GM12878 (cell line): Measurements from ENCODE around the gene COL23A1. TPM values are rescaled to one million over a fixed set of nuclear protein-coding genes. Genes with fewer than 3 reads are reported as not detected.

ENCODE experiments used
- ATAC-seq: fragments of 200-7000 bp; cut with Tn5 transposase; 3 replicates; pipeline ENCODE4 v1.9.1; 2020; ENCODE audit warnings: mild to moderate bottlenecking, moderate library complexity
- BruUV-seq: library from RNA; stranded (reverse); fragments of 400-500 nt; replicated peaks from 2 replicates; lab custom pipeline; 2021; lab: Mats Ljungman, UMichigan
- CTCF ChIA-PET: fragments of 300-600 bp; sonication (Branson Sonifier 250); formaldehyde crosslinking; extraction: SDS; loops from one replicate; lab custom pipeline; 2021; ENCODE audit warnings: inconsistent platforms; lab: Yijun Ruan, JAX
- POLR2A ChIA-PET: fragments of 350-600 bp; formaldehyde crosslinking; extraction: SDS; loops from one replicate; lab custom pipeline; 2021; ENCODE audit warnings: inconsistent platforms; lab: Charles Lee
- RAD21 ChIA-PET: fragments of 300-600 bp; sonication (Branson Sonifier 250); formaldehyde crosslinking; loops from one replicate; lab custom pipeline; 2023; ENCODE audit warnings: antibody characterized with exemption; ENCODE audit not compliant: unreplicated experiment; lab: Charles Lee
- SMC1A ChIA-PET: fragments of 300-600 bp; sonication (Branson Sonifier 250); formaldehyde crosslinking; loops from one replicate; lab custom pipeline; 2023; ENCODE audit not compliant: unreplicated experiment, uncharacterized antibody; lab: Charles Lee
- DNase-seq: peaks from one replicate; pipeline ENCODE4 v3.0.0-alpha.2; 2011; ENCODE audit warnings: low read depth, low spot score
- FAIRE-seq: peaks from 3 replicates; lab custom pipeline; 2011; peaks lifted over from hg19 to GRCh38; lab: Jason Lieb, UNC
- H2AFZ ChIP-seq: 2 replicates; pipeline ENCODE4 v1.6.0; 2011; ENCODE audit warnings: low read depth, low read length, control low read depth; ENCODE audit not compliant: control insufficient read depth
- H3K27ac ChIP-seq: 2 replicates; pipeline ENCODE4 v1.5.1; 2011; ENCODE audit warnings: control low read depth; ENCODE audit not compliant: control insufficient read depth, insufficient read depth
- H3K27me3 ChIP-seq, 2 experiments: replicated peaks in 1 of 2; 2 replicates each; pipeline versions ENCODE4 v1.6.0 to v1.6.1; 2011; ENCODE audit warnings: low read length in 1 of 2; ENCODE audit not compliant: control insufficient read depth in 2 of 2, insufficient read depth in 2 of 2
- H3K36me3 ChIP-seq, 2 experiments: 2 replicates each; pipeline ENCODE4 v1.5.1; 2011; ENCODE audit warnings: low read length in 1 of 2; ENCODE audit not compliant: control insufficient read depth in 2 of 2, insufficient read depth in 2 of 2
- H3K4me1 ChIP-seq: 2 replicates; pipeline ENCODE4 v1.6.1; 2011; ENCODE audit warnings: mild to moderate bottlenecking, low read length, moderate library complexity, mixed read lengths; ENCODE audit not compliant: control insufficient read depth, insufficient read depth
- H3K4me2 ChIP-seq: 2 replicates; pipeline ENCODE4 v1.6.0; 2011; ENCODE audit warnings: control low read depth; ENCODE audit not compliant: control insufficient read depth, insufficient read depth
- H3K4me3 ChIP-seq: fragments of 200-600 bp; sonication (generic); 2 replicates; pipeline ENCODE4 v1.5.1; 2016
- H3K79me2 ChIP-seq: 2 replicates; pipeline ENCODE4 v1.6.0; 2011; ENCODE audit warnings: low read length; ENCODE audit not compliant: control insufficient read depth, insufficient read depth
- H3K9ac ChIP-seq: 2 replicates; pipeline ENCODE4 v1.8.0; 2011; ENCODE audit warnings: low read length, control low read depth, mixed read lengths; ENCODE audit not compliant: control insufficient read depth, insufficient read depth
- H3K9me3 ChIP-seq: replicated peaks from 3 replicates; pipeline ENCODE4 v1.5.1; 2011; ENCODE audit warnings: mild to moderate bottlenecking, low read length; ENCODE audit not compliant: control insufficient read depth, insufficient read depth
- H4K20me1 ChIP-seq: 2 replicates; pipeline ENCODE4 v1.6.0; 2011; ENCODE audit not compliant: control insufficient read depth, insufficient read depth
- CHD1 ChIP-seq: IDR thresholded peaks from 2 replicates; pipeline ENCODE4 v1.6.1; 2012; ENCODE audit warnings: low read depth, low read length, improper control_type of control experiment
- CHD2 ChIP-seq: IDR thresholded peaks from 2 replicates; pipeline ENCODE4 v1.6.1; 2011; ENCODE audit warnings: low read depth, low read length, improper control_type of control experiment, borderline replicate concordance
- FOXK2 ChIP-seq: fragments of 450-650 bp; IDR thresholded peaks from 2 replicates; pipeline ENCODE4 v1.6.1; 2017; ENCODE audit warnings: mild to moderate bottlenecking, moderate library complexity
- HDAC2 ChIP-seq: fragments of 200-600 bp; sonication (generic); IDR thresholded peaks from 2 replicates; pipeline ENCODE4 v1.6.1; 2017
- IKZF1 ChIP-seq: fragments of 450-650 bp; conservative IDR thresholded peaks from 2 replicates; pipeline ENCODE4 v1.6.1; 2017; ENCODE audit warnings: antibody characterized with exemption, mild to moderate bottlenecking
- JUNB ChIP-seq: IDR thresholded peaks from 2 replicates; pipeline ENCODE4 v1.6.1; 2016; ENCODE audit warnings: antibody characterized with exemption, mild to moderate bottlenecking
- LARP7 ChIP-seq: fragments of 450-650 bp; IDR thresholded peaks from 2 replicates; pipeline ENCODE4 v1.6.1; 2017; ENCODE audit warnings: mild to moderate bottlenecking
- NFIC ChIP-seq: IDR thresholded peaks from 2 replicates; pipeline ENCODE4 v1.6.1; 2012; ENCODE audit warnings: low read depth, mild to moderate bottlenecking, inconsistent platforms, low read length, moderate library complexity
- PAX8 ChIP-seq: fragments of 450-650 bp; IDR thresholded peaks from 2 replicates; pipeline ENCODE4 v1.6.1; 2017; ENCODE audit warnings: mild to moderate bottlenecking, moderate library complexity
- POLR2AphosphoS2 ChIP-seq: IDR thresholded peaks from 2 replicates; pipeline ENCODE4 v1.6.1; 2011; ENCODE audit warnings: low read depth, mild to moderate bottlenecking, low read length, improper control_type of control experiment, moderate library complexity
- RELA ChIP-seq: fragments of 450-650 bp; IDR thresholded peaks from 2 replicates; pipeline ENCODE4 v1.8.0; 2014; ENCODE audit warnings: borderline replicate concordance; ENCODE audit not compliant: partially characterized antibody
- SP1 ChIP-seq: IDR thresholded peaks from one replicate; pipeline ENCODE4 v1.6.1; 2011; ENCODE audit warnings: low read depth, low read length
- SREBF2 ChIP-seq: IDR thresholded peaks from 2 replicates; pipeline ENCODE4 v1.6.1; 2012; ENCODE audit warnings: mild to moderate bottlenecking, low read length
- SUPT20H ChIP-seq: IDR thresholded peaks from 2 replicates; pipeline ENCODE4 v1.6.1; 2011; ENCODE audit warnings: low read depth, mild to moderate bottlenecking, low read length, moderate library complexity, borderline replicate concordance; ENCODE audit not compliant: control insufficient read depth
- SUZ12 ChIP-seq: fragments of 200-600 bp; sonication (generic); IDR thresholded peaks from one replicate; pipeline ENCODE4 v1.6.1; 2018; ENCODE audit warnings: antibody characterized with exemption, mild to moderate bottlenecking; ENCODE audit not compliant: unreplicated experiment
- TARDBP ChIP-seq: IDR thresholded peaks from 2 replicates; pipeline ENCODE4 v1.6.1; 2016; ENCODE audit warnings: borderline replicate concordance
- YBX1 ChIP-seq: fragments of 450-650 bp; IDR thresholded peaks from 2 replicates; pipeline ENCODE4 v1.6.1; 2016; ENCODE audit warnings: antibody characterized with exemption
- ZNF207 ChIP-seq: fragments of 450-650 bp; IDR thresholded peaks from 2 replicates; pipeline ENCODE4 v1.6.1; 2014; ENCODE audit warnings: antibody characterized with exemption, mild to moderate bottlenecking, borderline replicate concordance
- ZNF274 ChIP-seq: IDR thresholded peaks from one replicate; pipeline ENCODE4 v1.8.0; 2011; ENCODE audit not compliant: insufficient read length, insufficient read depth
- ZNF622 ChIP-seq: fragments of 450-650 bp; IDR thresholded peaks from 2 replicates; pipeline ENCODE4 v1.6.1; 2017; ENCODE audit warnings: mild to moderate bottlenecking, inconsistent platforms
- WGBS: methylation state at CpG from one replicate; pipeline ENCODE4 v1.1.6; 2016; ENCODE audit warnings: low lambda C conversion rate; ENCODE audit not compliant: insufficient replicate concordance, insufficient coverage; ENCODE audit errors: missing lambda C conversion rate; 5-methylcytosine and 5-hydroxymethylcytosine counted together
- in situ Hi-C: fragments of 300-500 bp; cut with MboI; formaldehyde crosslinking; loops from 9 replicates; pipeline ENCODE4 v1.14.3; 2018; ENCODE audit warnings: mixed read lengths
- intact Hi-C: fragments of 100-400 bp; cut with micrococcal nuclease; formaldehyde crosslinking; loops from one replicate; pipeline ENCODE4 v1.14.2; 2022; ENCODE audit not compliant: unreplicated experiment
- polyA plus RNA-seq, 11 experiments: library from polyadenylated mRNA; depleted of rRNA in 4 of 11; unstranded in 6 of 11; stranded (reverse) in 5 of 11; fragments of >200 nt; fragmentation: Nextera tagmentation in 4 of 11; fragmentation: Illumina TruSeq in 1 of 11; extraction: Ambion mirVana in 4 of 11; extraction: Trizol in 1 of 11; gene quantifications; 1 replicate in 1 of 11; 2 replicates in 10 of 11; pipeline versions ENCODE4 v1.2.1 to v1.2.3, GENCODE V29; 2011 to 2016; ENCODE audit warnings: inconsistent platforms in 2 of 11, missing spikeins in 2 of 11, low read depth in 1 of 11
- total RNA-seq, 4 experiments: library from RNA; depleted of rRNA in 3 of 4; stranded (reverse); fragments of >200 nt in 3 of 4; fragmentation: Illumina TruSeq in 1 of 4; extraction: Trizol in 1 of 4; gene quantifications; 2 replicates each; pipeline versions ENCODE4 v1.2.1 to v1.2.3, GENCODE V29; 2013 to 2021
- TF ChIP-seq, protein P1 (sequence below): IDR thresholded peaks from 2 replicates; pipeline ENCODE4 v1.6.1; 2012; ENCODE audit warnings: low read depth, low read length, improper control_type of control experiment
- TF ChIP-seq, protein P2 (sequence below): fragments of 450-650 bp; conservative IDR thresholded peaks from 2 replicates; pipeline ENCODE4 v1.6.1; 2017; ENCODE audit warnings: mild to moderate bottlenecking, moderate library complexity
- TF ChIP-seq, protein P3 (sequence below): IDR thresholded peaks from 2 replicates; pipeline ENCODE4 v1.6.1; 2011; ENCODE audit warnings: borderline replicate concordance, low read depth, mild to moderate bottlenecking, moderate library complexity, low read length; ENCODE audit not compliant: insufficient read depth, poor library complexity, severe bottlenecking

COL23A1 gene
- total and polyA plus RNA-seq, 10 of the 15 experiments (the other 5 are each of a cell fraction or from before 2014, with no cell fraction given) = 0.03 to 0.83 (median 0.09) TPM; not detected in 5

DNA sequence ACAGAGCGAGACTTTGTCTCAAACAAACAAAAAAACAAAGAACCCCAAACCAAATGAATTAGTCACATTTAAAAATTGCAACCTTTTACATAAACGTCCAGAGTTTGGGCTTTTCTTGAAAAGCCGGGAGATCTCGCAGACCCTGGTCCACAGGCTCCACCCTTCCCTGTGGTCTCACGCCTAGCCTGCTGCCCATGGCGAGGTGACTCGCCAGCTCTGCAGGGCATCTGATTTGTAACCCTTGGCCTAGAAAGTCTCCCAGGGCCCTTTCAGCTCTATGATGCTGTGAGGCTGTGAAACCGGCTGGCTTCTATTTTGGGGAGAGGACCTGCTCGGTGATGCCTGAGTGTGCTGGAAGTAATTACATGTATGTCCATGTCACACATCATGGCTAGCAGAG lies 312.8 kb downstream of the COL23A1 start (continued):
- TF ChIP-seq, protein P1, sequence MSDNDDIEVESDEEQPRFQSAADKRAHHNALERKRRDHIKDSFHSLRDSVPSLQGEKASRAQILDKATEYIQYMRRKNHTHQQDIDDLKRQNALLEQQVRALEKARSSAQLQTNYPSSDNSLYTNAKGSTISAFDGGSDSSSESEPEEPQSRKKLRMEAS = no peak
- TF ChIP-seq CHD1 (no peak), FOXK2 (no peak), SREBF2 (no peak), PAX8 (no peak), JUNB (no peak), LARP7 (no peak), IKZF1 (no peak)
- TF ChIP-seq, protein P2, sequence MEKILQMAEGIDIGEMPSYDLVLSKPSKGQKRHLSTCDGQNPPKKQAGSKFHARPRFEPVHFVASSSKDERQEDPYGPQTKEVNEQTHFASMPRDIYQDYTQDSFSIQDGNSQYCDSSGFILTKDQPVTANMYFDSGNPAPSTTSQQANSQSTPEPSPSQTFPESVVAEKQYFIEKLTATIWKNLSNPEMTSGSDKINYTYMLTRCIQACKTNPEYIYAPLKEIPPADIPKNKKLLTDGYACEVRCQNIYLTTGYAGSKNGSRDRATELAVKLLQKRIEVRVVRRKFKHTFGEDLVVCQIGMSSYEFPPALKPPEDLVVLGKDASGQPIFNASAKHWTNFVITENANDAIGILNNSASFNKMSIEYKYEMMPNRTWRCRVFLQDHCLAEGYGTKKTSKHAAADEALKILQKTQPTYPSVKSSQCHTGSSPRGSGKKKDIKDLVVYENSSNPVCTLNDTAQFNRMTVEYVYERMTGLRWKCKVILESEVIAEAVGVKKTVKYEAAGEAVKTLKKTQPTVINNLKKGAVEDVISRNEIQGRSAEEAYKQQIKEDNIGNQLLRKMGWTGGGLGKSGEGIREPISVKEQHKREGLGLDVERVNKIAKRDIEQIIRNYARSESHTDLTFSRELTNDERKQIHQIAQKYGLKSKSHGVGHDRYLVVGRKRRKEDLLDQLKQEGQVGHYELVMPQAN = no peak
- TF ChIP-seq, all 136 proteins: peak for 0

DNA sequence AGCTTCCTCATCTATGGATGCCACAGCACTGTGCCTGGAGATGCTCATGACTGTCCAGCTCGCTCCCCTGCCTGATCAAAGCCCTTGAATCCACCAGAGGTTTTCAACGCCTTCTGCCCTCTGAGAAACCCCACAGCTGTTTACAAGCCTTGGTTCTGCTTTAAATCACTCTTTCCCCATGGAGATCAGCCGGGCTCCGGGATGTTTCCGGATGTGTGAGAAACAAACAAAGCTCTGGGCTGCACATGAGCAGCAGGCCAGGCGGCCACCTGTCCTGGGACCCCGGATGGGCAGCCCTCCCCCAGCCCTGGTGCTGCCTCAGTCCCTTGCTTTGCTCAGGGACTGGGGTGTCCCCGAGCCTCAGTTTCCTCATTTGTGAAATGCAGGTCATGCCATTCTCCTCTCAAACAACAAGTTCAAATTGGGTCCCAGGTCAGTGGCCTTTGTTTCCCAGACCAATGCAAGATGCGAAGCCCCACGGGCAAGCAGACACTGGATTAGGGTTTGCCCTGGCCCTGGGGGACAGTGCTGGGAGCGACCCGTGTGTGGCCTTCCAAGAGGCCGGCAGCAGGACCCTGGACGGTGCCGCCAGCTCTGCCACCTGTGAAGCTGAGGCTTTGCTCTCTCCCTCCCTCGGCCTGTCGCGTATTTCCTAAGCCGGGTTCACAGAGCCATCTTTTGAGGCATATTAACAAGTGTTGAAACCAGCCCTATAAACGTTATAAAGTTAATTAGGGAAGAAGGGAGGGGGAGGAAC lies 315.2 kb downstream of the COL23A1 start:
- 56% methylated on average over 20 of the region's 20 CpGs for WGBS
- TF ChIP-seq SP1 = no peak
- TF ChIP-seq POLR2AphosphoS2 = no peak
- no peak for TF ChIP-seq HDAC2
- no peak for TF ChIP-seq RELA
- TF ChIP-seq ZNF207 = no peak
- TF ChIP-seq, protein P3, sequence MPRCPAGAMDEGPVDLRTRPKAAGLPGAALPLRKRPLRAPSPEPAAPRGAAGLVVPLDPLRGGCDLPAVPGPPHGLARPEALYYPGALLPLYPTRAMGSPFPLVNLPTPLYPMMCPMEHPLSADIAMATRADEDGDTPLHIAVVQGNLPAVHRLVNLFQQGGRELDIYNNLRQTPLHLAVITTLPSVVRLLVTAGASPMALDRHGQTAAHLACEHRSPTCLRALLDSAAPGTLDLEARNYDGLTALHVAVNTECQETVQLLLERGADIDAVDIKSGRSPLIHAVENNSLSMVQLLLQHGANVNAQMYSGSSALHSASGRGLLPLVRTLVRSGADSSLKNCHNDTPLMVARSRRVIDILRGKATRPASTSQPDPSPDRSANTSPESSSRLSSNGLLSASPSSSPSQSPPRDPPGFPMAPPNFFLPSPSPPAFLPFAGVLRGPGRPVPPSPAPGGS = no peak
- no peak for TF ChIP-seq NFIC
- no peak for TF ChIP-seq SUZ12
- no peak for TF ChIP-seq ZNF622
- TF ChIP-seq SUPT20H = no peak
- no peak for TF ChIP-seq CHD2
- TF ChIP-seq ZNF274 = no peak
- TF ChIP-seq TARDBP = no peak
- TF ChIP-seq YBX1 = no peak

More for the DNA sequence above, 315.2 kb downstream of the COL23A1 start:
- POLR2A ChIA-PET = no interaction called here
- no peaks in the 10 kb centered on the region; a peak in 1 of 4 replicates for H3K27me3 ChIP-seq
- CTCF ChIA-PET = interaction anchor here (1.0 kb wide), 1 partner anchor 277 kb away, joined by 4 read pairs; no protein-coding TSS in a partner anchor
- no peaks in the 10 kb centered on the region for H3K4me1 ChIP-seq
- no peak overlapping the region for H3K9ac ChIP-seq
- no peaks in the 10 kb centered on the region for H3K36me3 ChIP-seq
- H3K4me2 ChIP-seq = no peak overlapping the region
- FAIRE-seq = no peak
- SMC1A ChIA-PET = no interaction called here
- H4K20me1 ChIP-seq = no peaks in the 10 kb centered on the region
- no peak overlapping the region for H3K4me3 ChIP-seq
- H3K9me3 ChIP-seq = no peaks in the 10 kb centered on the region
- intact Hi-C loops = no loop called here
- RAD21 ChIA-PET = no interaction called here
- H2AFZ ChIP-seq = no peak overlapping the region
- H3K79me2 ChIP-seq = no peaks in the 10 kb centered on the region
- in situ Hi-C loops = loop anchor here (5.0 kb wide), 2 partner anchors 277 to 1222 kb away; no protein-coding TSS in a partner anchor
- H3K27ac ChIP-seq = no peak overlapping the region
- ATAC-seq = no peak
- no peak for DNase-seq
- BruUV-seq = no TSS peak
